ENCODE measurements around the gene NHS.
"Not testable (repeated sequence)": the region's sequence is repeated elsewhere in the genome, so short reads cannot be mapped to it uniquely, and the experiment has no call there.

Gene NHS

GRCh38 chrX:17501746-17502145 lies 126.7 kb downstream of the NHS start:
- DNase-seq: no peak

- DNase-seq: not testable (repeated sequence)
These were observed 131.4 kb downstream of the NHS start for GRCh38 chrX:17506352-17506751.

GRCh38 chrX:17511556-17511955 lies 136.6 kb downstream of the NHS start:
- DNase-seq: no peak

- DNase-seq: no peak
These were observed 144.4 kb downstream of the NHS start for GRCh38 chrX:17519358-17519757.

GRCh38 chrX:17520016-17520615 lies 145.1 kb downstream of the NHS start:
- DNase-seq: no peak

GRCh38 chrX:17521871-17522693 lies 147.1 kb downstream of the NHS start:
- DNase-seq: peak in 1 of 2 experiments; percentile 3

GRCh38 chrX:17525266-17525665 lies 150.3 kb downstream of the NHS start:
- no peak for DNase-seq

GRCh38 chrX:17525762-17526555 lies 151.0 kb downstream of the NHS start:
- no peak for DNase-seq

GRCh38 chrX:17527135-17527701 lies 152.2 kb downstream of the NHS start:
- no peak for DNase-seq

- DNase-seq: no peak
These were observed 152.9 kb downstream of the NHS start for GRCh38 chrX:17527922-17528321.

- no peak for DNase-seq
These were observed 154.2 kb downstream of the NHS start for GRCh38 chrX:17529151-17529745.

- DNase-seq: no peak
These were observed 156.5 kb downstream of the NHS start for GRCh38 chrX:17531500-17531899.

GRCh38 chrX:17535229-17535628 lies 160.2 kb downstream of the NHS start:
- DNase-seq: no peak

GRCh38 chrX:17537723-17538243 lies 162.8 kb downstream of the NHS start:
- no peak for DNase-seq

GRCh38 chrX:17542123-17542522 lies 167.1 kb downstream of the NHS start:
- no peak for DNase-seq

GRCh38 chrX:17544821-17545220 lies 169.8 kb downstream of the NHS start:
- DNase-seq: no peak

GRCh38 chrX:17546356-17546755 lies 171.4 kb downstream of the NHS start:
- DNase-seq: no peak

- peak in 1 of 2 experiments; percentile 25 for DNase-seq
These were observed 172.7 kb downstream of the NHS start for GRCh38 chrX:17547658-17548057.

- no peak for DNase-seq
These were observed 174.2 kb downstream of the NHS start for GRCh38 chrX:17549107-17549651.

- no peak for DNase-seq
These were observed 175.0 kb downstream of the NHS start for GRCh38 chrX:17550011-17550410.

GRCh38 chrX:17552044-17552650 lies 177.1 kb downstream of the NHS start:
- no peak for DNase-seq

- peak in 1 of 2 experiments; percentile 0 for DNase-seq
These were observed 178.5 kb downstream of the NHS start for GRCh38 chrX:17553469-17553868.
